Activated CD4-positive, alpha-beta T cell treated with anti-CD3 and anti-CD28 coated beads, Interleukin-10, Interleukin-2, amounts not matched to agents 100 ng/mL and 50 ng/mL, durations not matched to agents 16 hours and 8 hours (primary cell): ENCODE data around the gene VSIR.

Source experiments
- DNase-seq: peaks from one replicate; pipeline ENCODE4 v3.0.0-alpha.2; 2020

The VSIR gene

GRCh38 chr10:71727105-71727737 lies 46.1 kb downstream of the VSIR start:
- DNase-seq, result peak; percentile 57

DNA sequence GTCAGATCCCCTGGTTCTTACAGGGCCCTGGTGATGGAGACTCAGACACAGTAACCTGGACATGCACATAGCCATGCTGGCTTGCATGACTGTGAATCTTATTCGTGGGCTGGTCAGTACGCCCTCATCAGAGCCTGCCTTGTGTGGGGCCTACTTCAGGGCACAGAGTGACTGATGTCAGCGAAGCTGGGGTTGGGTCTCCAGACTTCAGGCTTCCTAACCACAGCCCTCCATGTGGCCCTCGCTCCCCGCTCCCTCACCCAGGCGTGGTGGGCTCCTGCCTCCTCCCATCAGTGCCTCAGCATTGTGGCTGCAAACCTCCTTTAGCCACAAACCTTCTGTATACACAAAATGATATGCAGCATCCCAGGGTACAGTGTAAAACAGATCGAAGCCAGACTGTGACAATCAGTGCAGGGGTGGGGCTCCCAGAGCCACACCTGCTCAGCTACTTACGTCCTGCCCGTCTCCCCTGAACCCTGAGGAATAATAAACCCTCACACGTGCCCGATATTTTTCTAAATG lies 46.7 kb downstream of the VSIR start:
- DNase-seq, result peak; percentile 47

- peak; percentile 80 for DNase-seq
Observed at GRCh38 chr10:71725998-71726579, 47.2 kb downstream of the VSIR start.

DNA sequence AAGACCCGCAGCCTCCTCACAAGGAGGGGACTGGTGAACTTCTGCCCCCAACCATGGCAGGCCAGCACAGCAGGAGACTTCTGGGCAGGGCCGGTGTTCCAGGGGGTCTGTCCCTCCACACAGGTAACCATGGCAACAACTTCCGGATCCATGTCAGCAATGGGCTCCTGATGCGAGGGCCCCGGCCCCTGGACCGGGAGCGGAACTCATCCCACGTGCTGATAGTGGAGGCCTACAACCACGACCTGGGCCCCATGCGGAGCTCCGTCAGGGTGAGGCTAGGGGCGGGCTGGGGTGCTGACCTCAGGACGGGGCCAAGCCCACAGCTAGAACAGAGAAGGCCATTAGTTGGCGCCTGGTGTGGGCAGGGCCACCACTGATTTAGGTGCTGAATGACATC lies 48.1 kb downstream of the VSIR start:
- no peak for DNase-seq

- no peak for DNase-seq
Observed at GRCh38 chr10:71724539-71724938, 48.8 kb downstream of the VSIR start.

DNA sequence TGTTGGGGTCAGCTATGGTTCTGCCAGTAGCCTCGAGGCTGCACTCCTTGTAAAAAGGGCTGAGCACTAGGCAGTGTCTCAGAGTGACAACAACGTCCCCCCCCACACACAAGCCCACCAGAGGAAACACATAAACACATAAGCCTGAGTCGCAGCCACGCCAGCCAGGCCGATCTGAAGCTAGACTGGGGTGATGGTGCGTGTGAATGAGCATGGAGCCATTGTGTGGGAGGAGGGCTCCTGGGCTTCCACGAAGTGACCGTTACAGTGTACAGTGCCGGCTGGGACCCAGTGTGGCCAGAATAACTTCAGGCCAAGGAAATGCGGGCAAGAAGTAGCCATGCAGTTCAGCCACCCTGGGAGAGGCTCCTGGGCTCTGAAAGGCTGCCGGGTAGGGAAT lies 50.0 kb downstream of the VSIR start:
- DNase-seq, result no peak

GRCh38 chr10:71722849-71723248 lies 50.5 kb downstream of the VSIR start:
- no peak for DNase-seq

- no peak for DNase-seq
Observed at GRCh38 chr10:71721313-71721712, 52.0 kb downstream of the VSIR start.

GRCh38 chr10:71720288-71720687 lies 53.0 kb downstream of the VSIR start:
- no peak for DNase-seq

DNA sequence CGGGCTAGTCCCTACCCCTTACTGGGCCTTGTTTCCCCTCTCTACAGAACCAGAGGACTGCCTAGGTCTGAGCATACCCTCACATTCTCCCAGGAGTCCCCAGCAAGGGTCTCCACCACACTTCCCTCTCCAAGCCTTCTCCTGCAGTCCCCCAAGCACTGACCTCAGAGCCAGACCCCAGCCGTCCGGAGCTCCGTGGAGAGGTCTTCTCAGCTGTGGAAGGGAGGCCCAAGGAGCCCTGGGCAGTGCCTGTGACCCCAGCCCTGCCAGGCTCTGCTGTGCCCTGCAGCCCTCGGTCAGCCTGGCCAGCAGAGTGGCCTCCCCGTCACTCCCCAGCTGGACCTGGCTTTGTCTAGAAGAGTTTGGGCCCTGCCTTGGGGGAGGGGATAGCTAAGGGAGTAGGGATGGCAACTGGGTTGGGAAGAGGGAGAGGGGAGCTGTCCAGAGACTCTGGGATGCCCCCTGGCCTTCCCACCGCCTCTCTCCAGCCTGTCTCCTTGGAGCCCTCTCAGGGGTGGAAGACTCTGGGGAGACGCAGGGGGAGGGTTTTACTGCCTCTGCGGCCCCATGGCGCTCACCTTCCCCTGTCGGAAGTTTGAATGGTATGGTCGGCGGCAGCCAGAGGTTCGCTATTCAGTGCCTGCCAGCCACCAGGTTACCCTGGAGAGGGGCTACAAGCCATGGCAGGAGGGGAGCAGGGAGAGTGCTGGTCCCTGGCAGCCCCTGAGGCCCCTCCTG lies 53.7 kb downstream of the VSIR start, which contains the start of gene C10orf105:
Gene C10orf105, minus strand, starts transcription at position 315 of the 738 bp plus-strand sequence. CDS start 3,441 bp downstream, outside the sequence.
- no peak for DNase-seq

DNA sequence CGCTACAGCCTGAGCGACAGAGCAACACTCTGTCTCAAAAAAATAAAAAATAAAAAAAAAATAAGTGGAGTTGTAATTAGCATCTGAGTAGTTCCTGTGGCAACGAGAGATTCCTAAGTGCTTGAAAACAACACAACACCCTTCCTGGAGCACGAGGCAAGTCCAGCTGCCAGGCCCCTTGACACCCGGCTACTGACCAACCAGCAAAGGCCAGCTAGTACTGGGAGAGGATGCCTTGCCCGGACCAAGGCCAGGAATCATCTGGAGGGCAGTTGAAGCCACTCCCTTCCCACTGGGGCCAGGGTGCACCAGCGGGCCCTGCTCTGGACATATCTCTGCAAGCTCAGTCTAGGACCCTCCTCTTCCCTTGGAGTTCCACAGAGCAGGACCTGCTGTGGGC lies 54.3 kb downstream of the VSIR start:
- DNase-seq, result no peak

GRCh38 chr10:71718165-71718698 lies 55.1 kb downstream of the VSIR start:
- no peak for DNase-seq

DNA sequence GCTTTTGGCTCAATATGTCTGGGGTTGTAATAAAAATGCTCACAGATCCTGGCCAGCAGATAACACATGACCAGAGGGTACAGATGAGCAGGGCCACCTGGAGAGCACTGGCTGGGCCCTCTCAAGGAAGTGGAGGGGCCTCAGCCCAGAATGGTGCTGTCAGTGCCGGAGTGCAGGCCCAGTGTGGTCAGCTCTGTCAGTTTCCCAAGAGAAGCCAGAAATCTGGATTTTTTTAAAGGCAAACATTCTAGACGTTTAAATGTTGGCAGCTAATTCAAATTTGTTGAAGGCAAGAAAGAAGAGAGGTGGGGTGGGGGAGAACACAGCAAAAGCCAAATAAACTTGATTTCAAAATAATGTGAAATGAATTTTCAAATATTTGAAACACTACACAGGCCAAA lies 55.8 kb downstream of the VSIR start:
- no peak for DNase-seq

DNA sequence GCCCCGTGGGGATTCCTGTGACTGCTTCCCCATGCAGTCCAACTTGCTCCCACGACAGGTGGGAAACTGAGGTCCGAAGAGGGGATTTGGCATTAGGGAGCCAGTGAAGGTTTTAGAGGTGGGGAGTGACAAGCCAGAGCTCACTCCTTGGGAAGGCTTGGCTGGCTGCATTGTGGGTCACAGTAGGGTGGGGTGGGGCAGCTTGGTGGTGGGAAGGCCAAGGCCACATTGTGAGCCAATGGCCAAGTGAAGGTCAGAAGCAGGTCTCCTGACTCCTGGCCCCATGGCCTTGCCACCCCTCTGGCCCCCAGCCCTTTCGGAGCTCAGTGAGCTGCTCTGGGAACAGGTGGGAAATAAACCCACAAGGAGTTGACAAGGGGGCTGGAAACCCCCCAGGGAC lies 56.3 kb downstream of the VSIR start:
- DNase-seq, result no peak

GRCh38 chr10:71716426-71716825 lies 56.9 kb downstream of the VSIR start:
- DNase-seq, result no peak

- no peak for DNase-seq
Observed at GRCh38 chr10:71715860-71716259, 57.5 kb downstream of the VSIR start.

DNA sequence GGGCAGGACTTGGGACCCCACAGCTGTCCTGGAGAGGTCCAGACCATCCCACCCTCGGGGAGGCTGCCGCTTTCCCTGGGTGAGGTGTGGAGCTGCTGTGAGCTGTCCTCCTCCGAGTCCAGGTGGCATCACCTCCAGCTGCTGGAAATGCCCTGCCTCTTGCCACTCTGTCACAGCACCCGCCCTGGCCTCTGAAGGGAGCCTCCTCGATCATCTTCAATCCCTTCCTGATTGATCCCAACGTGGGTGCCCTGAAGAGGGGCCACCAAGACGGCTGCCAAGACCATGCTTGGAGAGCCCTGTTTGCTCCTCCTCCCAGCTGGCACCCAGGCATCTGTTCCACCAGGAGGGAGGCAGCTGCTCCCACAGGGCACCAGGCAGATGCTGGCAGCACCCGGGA lies 58.3 kb downstream of the VSIR start:
- no peak for DNase-seq

DNA sequence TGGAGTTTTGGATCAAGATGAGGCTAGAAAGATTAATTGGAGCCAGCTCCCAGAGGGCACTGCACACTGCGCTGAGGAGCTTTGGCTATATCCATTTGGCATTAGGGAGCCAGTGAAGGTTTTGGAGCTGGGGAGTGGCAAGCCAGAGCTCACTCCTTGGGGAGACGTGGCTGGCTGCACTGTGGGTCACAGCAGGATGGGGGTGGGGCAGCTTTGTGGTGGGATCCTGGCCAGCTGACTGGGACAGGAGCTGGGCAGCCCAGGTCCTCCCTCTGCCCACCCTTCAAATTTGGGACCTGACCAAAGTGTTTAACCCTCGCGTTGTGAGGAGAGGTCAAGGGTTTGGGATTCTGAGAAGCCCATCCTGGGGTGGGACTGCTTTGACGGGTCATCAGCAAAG lies 58.7 kb downstream of the VSIR start:
- no peak for DNase-seq

- no peak for DNase-seq
Observed at GRCh38 chr10:71714031-71714410, 59.3 kb downstream of the VSIR start.

- DNase-seq, result peak; percentile 57
Observed at GRCh38 chr10:71713135-71714030, 59.9 kb downstream of the VSIR start.

- peak; percentile 47 for DNase-seq
Observed at GRCh38 chr10:71712572-71713134, 60.7 kb downstream of the VSIR start.

GRCh38 chr10:71712170-71712569 lies 61.1 kb downstream of the VSIR start:
- DNase-seq, result no peak
